HG03460 (cell line): Measurements from ENCODE around the gene EMC1.
"Not testable (repeated sequence)": the region's sequence is repeated elsewhere in the genome, so short reads cannot be mapped to it uniquely, and the experiment has no call there.

Experiments used
- ATAC-seq: cut with Tn5 transposase; IDR thresholded peaks from one replicate; pipeline ENCODE4 v1.9.1; 2021; ENCODE audit not compliant: unreplicated experiment

Gene EMC1

DNA sequence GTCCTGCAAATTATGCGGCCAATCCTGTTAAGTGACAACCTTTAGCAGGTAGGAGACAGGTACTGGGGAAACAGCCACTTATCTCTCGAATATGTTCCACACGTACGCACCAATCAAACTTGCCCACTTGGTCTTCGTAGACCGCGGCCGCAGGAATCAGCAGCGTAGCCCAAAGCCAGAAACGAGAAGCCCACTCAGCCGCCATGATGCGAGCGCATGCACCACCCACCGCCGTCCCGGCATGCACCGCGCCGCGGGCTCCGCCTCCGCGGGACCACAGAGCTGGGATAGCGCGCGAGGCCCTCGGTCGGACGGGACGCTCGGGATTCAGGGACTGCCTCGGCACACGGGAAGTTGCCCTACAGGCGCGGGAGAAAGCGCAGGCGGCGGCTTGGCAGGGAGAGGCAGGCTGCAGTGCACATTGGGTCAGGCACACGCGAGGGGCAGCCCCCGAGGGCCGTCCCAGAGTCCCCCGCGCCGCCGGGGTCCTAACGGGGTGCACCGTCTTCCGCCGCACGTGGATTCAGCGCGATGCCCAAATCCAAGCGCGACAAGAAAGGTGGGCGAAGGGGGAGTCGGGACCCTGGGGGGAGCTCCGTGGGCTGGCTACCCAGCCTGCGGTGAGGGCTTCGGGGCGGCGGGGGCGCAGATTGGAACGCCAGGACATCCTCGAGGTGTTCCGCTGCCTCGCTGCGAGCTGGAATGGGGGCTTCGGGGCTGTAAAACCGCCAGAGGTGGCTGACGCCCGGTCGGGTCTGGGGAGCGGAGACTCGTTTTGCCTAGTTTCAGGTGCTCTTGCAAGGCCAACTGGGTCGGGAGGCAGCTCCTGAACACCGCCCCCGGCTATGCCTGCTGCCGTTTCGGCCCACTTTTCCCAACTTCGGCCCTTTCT is at the start of gene EMC1, which contains the start of gene MRTO4:
TSS of gene EMC1 (minus strand) at position 220 of the 892 bp plus-strand sequence. CDS start at position 205, 15 bp downstream.
TSS of gene MRTO4 (plus strand) at position 501 of the 892 bp plus-strand sequence. CDS start at position 532, 31 bp downstream.
- ATAC-seq, result peak; percentile 82

DNA sequence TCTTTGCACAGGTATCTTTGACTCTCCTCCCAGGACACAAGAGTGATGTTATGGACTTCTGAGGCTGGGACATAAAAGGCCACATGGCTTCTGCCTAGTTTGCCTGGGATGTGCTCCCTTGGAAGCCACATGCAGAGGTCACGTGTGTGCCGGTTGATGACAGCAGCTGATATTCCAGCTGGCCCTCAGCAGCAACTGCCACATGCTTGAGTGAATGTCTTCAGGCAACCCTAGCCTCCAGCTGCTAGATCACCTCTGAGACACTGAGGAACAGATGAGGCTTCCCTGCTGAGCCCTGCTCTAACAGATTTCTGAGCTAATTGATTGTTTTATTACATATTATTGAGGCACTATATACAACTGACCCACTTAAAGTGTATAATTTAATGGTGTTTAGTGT is 48.9 kb upstream of the EMC1 start:
- ATAC-seq, result no peak

GRCh38 chr1:19294638-19295037 is 43.3 kb upstream of the EMC1 start:
- ATAC-seq, result no peak

- no peak for ATAC-seq
Measured at GRCh38 chr1:19289244-19289643, 37.9 kb upstream of the EMC1 start.

GRCh38 chr1:19288324-19289241 is 37.3 kb upstream of the EMC1 start, which contains the start of gene AKR7A3:
Gene AKR7A3, minus strand, starts transcription at chr1:19288770. Its CDS starts 61 bp downstream, at chr1:19288709.
- ATAC-seq, result not testable (repeated sequence)

DNA sequence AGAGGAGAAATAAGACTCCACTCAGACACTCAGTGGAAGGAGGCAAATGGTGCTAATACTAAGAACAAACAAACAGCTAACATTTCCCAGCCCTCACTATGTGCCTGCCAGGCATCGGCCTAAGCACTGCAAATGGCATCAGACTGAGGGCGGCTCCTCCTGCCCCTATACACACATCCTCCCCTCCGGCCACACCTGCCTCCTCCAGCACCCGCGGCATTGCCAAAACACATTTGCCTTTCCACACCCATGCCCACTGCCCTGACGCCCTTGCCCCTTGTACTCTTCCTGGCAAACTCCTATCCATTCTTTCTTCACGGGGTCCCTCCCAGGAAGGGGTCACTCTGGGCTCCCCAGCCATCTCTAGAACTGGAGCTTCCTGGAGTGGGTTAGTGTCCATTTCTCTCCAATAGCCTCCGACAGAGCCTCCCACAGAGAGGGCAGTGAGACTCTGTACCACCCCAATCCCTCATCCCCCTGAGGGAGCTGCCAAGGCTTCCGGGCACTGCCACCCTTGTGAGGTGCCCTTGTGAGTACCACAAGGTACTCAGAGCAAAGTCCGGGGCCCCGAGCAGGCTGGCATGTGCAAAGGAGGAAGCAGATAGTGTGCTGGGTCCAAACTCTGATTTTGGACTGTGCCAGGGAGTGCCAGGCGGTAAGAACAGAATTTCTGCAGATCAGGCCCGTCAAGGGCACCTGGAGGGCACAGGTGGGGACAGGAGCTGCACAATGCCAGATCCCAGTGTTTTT is 36.3 kb upstream of the EMC1 start:
- no peak for ATAC-seq

DNA sequence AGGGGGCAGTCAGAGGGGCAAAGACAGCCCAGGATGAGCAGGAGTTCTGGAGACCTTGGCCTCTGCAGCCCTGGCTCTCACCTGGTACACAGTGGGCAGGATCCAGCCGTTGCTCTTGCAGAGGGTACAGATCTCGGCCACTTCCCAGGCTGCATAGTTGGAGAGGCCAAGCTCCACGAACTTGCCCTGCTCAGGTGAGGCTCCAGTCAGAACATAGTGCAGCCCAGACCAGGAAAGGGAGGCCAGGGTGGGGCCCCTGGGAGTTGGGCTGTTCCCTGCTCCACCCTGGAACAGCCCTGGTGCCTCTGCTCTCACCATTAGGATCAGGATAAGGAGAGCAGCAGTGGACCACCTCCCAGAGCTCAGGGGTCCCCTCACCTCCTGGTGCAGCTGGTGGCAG is 34.5 kb upstream of the EMC1 start:
- not testable (repeated sequence) for ATAC-seq

- not testable (repeated sequence) for ATAC-seq
Measured at GRCh38 chr1:19285366-19285765, 34.0 kb upstream of the EMC1 start.

DNA sequence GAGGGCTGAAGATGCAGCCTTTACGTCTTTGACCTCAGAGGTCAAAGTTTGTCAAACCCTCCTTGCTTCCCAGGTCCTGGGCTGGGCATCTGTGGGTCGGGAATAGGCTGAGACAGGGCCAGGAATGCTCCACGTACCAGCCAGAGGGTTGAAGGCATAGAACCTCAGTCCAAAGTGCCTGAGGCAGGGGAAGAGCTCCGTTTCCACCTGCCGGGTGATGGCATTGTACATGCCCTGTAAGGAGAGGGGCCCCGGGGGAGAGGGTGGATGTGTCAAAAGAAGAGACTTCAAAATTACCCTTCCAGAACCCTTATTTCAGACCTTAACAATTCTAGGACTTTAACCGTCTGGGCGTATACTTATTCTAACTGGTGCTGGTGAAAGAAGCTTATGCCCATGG is 33.6 kb upstream of the EMC1 start:
- ATAC-seq, result no peak

- ATAC-seq, result no peak
Measured at GRCh38 chr1:19283891-19284290, 32.6 kb upstream of the EMC1 start.

DNA sequence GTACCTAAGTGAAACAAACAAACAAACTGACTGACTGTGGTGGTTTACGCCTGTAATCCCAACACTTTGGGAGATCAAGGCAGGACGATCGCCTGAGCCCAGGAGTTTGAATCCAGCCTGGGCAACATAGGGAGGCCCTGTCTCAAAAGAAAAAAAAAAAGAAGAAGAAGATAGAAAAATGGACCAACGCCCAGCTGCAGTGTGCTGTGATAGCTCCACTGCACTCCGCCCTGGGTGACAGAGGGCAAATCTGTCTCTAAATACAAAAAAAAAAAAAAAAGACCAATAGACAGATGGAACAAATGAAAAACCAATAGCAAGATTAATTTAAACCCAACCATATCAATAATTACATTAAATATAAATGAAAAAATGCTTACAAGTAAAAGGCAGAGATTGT is 23.3 kb upstream of the EMC1 start:
- ATAC-seq, result no peak

DNA sequence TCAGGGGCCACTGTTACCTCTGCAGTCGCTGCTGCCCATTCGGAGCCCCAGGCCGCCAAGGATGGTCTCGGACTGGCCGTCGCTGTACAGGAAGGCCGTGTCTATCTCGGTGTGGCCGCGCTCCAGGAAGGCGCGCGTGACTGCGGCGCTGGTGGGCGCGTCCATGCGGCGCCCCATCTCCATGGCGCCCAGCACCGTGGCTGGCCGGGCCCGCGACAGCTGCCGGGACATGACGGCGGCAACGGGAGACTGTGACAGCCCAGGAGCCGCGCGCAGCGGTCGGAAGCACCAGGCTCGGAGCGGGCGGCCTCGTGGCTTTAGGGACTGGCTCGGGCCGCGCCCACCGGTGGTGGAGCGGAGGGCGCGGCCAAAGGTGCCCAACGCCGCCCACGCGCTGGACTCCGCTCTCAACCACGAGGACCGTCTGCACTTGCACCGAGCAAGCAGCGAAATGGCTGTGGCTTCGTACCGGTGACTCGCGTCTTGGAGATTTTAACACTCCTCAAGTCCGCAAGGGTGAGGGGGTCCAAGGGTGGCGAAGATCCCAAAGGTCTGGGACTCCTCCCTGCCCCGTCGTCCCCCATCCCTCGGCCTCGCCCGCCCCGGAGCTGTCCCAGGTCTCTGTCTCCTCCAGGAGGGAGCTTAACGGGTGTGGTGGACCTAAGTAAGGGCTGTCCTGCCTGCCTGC is 22.7 kb upstream of the EMC1 start:
- ATAC-seq, result not testable (repeated sequence)

GRCh38 chr1:19273106-19273843 is 22.0 kb upstream of the EMC1 start:
- ATAC-seq, result no peak

DNA sequence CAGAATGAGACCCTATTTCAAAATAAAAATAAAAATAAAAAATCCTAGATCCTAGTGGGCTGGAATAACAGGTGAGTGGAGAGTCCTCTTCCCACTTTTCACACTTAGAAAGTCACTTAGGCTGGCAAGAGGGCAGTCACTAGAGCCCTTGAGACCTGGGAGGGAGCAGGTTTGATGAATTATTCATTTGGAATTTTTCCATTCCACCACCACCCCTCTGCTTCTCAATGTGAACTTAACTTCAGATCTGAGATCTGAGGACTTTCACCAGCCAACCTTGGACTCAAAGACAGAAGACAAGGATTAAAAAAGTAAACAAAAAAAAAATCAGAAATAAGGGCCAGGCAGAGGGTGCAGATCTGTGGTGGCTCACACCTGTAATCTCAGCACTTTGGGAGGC is 20.7 kb upstream of the EMC1 start:
- no peak for ATAC-seq

- ATAC-seq, result not testable (repeated sequence)
Measured at GRCh38 chr1:19270343-19270730, 19.0 kb upstream of the EMC1 start.

DNA sequence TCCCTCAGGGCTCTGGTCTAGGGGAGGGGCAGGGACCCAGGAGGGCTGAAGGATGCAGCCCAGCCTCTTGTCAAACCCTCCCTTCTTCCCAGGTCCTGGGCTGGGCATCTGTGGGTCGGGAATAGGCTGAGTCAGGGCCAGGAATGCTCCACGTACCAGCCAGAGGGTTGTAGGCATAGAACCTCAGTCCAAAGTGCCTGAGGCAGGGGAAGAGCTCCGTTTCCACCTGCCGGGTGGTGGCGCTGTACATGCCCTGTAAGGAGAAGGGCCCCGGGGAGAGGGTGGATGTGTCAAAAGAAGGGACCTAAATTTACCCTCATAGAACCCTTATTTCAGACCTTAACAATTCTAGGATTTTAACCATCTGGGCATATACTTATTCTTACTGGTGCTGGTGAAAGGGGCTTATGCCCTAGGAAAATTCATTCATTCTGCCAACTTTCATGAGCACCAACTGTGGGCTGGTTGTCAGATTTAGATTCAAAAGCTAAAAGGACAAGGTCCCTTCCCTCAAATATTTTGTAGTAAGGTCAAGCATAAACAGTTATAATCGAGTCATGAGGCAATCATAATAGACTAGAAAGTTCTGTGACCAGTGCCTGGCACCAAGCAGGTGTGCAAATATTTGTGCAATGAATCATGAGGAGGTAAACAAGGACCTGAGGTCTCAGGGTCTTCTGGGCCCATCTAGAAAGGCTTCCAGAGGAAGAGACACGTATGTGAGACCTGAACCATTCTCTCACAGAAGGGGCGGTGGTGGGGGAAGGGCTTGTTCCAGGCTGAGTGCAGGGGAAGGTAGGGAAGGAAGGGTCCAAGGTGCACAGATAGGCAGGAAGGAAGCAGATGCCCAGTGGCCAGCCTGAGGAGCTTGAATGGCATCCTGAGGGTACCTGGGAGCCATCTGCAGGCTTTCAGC is 18.4 kb upstream of the EMC1 start:
- ATAC-seq, result not testable (repeated sequence)

- no peak for ATAC-seq
Measured at GRCh38 chr1:19268445-19268844, 17.1 kb upstream of the EMC1 start.

DNA sequence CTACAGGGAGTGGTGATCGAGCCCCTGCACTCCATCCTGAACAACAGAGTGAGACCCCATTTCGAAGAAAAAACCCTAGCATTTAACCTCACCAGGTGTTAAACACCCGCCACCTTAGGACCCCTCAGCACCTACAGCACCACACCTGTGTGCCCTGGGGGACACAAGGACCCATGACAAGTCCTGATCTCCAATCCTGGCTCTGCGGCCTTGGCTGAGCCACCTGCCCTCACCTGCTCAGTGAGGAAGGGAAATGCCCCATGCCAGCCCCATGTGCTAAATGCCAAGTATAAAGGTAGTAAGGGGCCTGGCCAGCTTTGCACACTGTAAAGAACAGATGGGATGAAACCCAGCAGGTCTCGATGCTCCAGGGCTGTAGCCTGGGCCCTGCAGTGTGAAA is 11.4 kb upstream of the EMC1 start:
- no peak for ATAC-seq
